ENCODE measurements around the gene C2CD4C.

C2CD4C gene

GRCh38 chr19:447816-448560 lies 39.0 kb upstream of the C2CD4C start:
- TF ChIP-seq SIN3A (IDR thresholded peaks at IDR 0.05; ENCODE audit: borderline replicate concordance, insufficient read depth, low read length): no peak
- peak; percentile 84 for TF ChIP-seq FOXP2 (optimal IDR thresholded peaks at IDR 0.05; ENCODE audit: borderline replicate concordance, extremely low read depth, extremely low read length, insufficient read depth)

- TF ChIP-seq FOXP2 (optimal IDR thresholded peaks at IDR 0.05; ENCODE audit: borderline replicate concordance, extremely low read depth, extremely low read length, insufficient read depth): peak; percentile 18
- no peak for TF ChIP-seq POLR2AphosphoS5 (IDR thresholded peaks at IDR 0.05; ENCODE audit: low read depth, low read length)
These were observed 38.1 kb upstream of the C2CD4C start for GRCh38 chr19:447064-447426.

GRCh38 chr19:444677-445210 lies 35.8 kb upstream of the C2CD4C start:
- TF ChIP-seq SIN3A (IDR thresholded peaks at IDR 0.05; ENCODE audit: borderline replicate concordance, insufficient read depth, low read length) (no peak), POLR2AphosphoS5 (IDR thresholded peaks at IDR 0.05; ENCODE audit: low read depth, low read length) (no peak), REST (IDR thresholded peaks at IDR 0.05; ENCODE audit: insufficient read depth in 1 of 2, low read depth in 2 of 2, low read length in 2 of 2) (no peak), TAF1 (IDR thresholded peaks at IDR 0.05; ENCODE audit: borderline replicate concordance, insufficient read depth, low read length) (no peak), FOXP2 (optimal IDR thresholded peaks at IDR 0.05; ENCODE audit: borderline replicate concordance, extremely low read depth, extremely low read length, insufficient read depth) (no peak)

- TF ChIP-seq REST (IDR thresholded peaks at IDR 0.05; ENCODE audit: insufficient read depth in 1 of 2, low read depth in 2 of 2, low read length in 2 of 2) (no peak), FOXP2 (optimal IDR thresholded peaks at IDR 0.05; ENCODE audit: borderline replicate concordance, extremely low read depth, extremely low read length, insufficient read depth) (no peak), POLR2AphosphoS5 (IDR thresholded peaks at IDR 0.05; ENCODE audit: low read depth, low read length) (no peak), TAF1 (IDR thresholded peaks at IDR 0.05; ENCODE audit: borderline replicate concordance, insufficient read depth, low read length) (no peak), SIN3A (IDR thresholded peaks at IDR 0.05; ENCODE audit: borderline replicate concordance, insufficient read depth, low read length) (no peak)
These were observed 34.1 kb upstream of the C2CD4C start for GRCh38 chr19:443005-443404.

- TF ChIP-seq REST (IDR thresholded peaks at IDR 0.05; ENCODE audit: insufficient read depth in 1 of 2, low read depth in 2 of 2, low read length in 2 of 2): no peak
These were observed 33.1 kb upstream of the C2CD4C start for GRCh38 chr19:442085-442484.

GRCh38 chr19:441213-441836 lies 32.4 kb upstream of the C2CD4C start:
- TF ChIP-seq FOXP2 (optimal IDR thresholded peaks at IDR 0.05; ENCODE audit: borderline replicate concordance, extremely low read depth, extremely low read length, insufficient read depth): no peak
- no peak for TF ChIP-seq SIN3A (IDR thresholded peaks at IDR 0.05; ENCODE audit: borderline replicate concordance, insufficient read depth, low read length)
- TF ChIP-seq POLR2AphosphoS5 (IDR thresholded peaks at IDR 0.05; ENCODE audit: low read depth, low read length): no peak
- TF ChIP-seq REST (IDR thresholded peaks at IDR 0.05; ENCODE audit: insufficient read depth in 1 of 2, low read depth in 2 of 2, low read length in 2 of 2): no peak
- no peak for TF ChIP-seq TAF1 (IDR thresholded peaks at IDR 0.05; ENCODE audit: borderline replicate concordance, insufficient read depth, low read length)
